ENCODE measurements around the gene SDK1. TPM values are rescaled to one million over a fixed set of nuclear protein-coding genes. Genes with fewer than 3 reads are reported as not detected.

Gene SDK1
- total and polyA plus RNA-seq, 2 of the 8 experiments (the other 6 are each of a cell fraction or from before 2014, with no cell fraction given), result 3.3 to 7.2 TPM

DNA sequence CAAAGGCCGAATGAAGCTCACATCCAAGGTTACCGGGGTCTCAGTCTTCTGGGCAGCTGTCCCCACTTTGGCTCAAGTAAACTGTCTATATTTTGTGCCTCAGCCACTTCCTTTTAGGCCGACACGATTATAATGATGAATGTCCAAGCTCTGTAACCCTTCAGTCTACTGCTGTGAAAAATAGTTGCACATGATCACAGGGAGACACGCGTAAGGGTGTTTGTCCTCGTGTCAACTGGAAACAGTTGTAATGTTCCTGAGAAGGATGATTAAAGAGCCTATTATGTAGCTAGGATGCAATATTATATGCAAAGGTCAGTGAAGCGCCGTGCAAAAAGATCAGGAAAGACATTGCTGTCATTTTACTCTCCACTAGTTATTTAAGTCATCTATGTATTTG is 559.9 kb downstream of the SDK1 start:
- FAIRE-seq, result no peak
- 93% methylated on average over 9 of the region's 9 CpGs; no CpG with 5 or more reads in 1 of the 2 experiments for WGBS, 2 experiments (ENCODE audit: extremely low coverage in 1 of 2, insufficient coverage in 1 of 2, insufficient read length in 1 of 2, insufficient replicate concordance in 2 of 2, low coverage in 1 of 2, low lambda C conversion rate in 2 of 2, missing lambda C conversion rate in 1 of 2)
- POLR2A ChIA-PET (ENCODE audit: partially characterized antibody), result no interaction called here

More for the DNA sequence above, 559.9 kb downstream of the SDK1 start:
- no peaks in the 10 kb centered on the region for H3K9me3 ChIP-seq (ENCODE audit: insufficient read depth in 2 of 2, low read depth in 1 of 2, low read length in 1 of 2)
- no peak overlapping the region for H3K14ac ChIP-seq (ENCODE audit: insufficient read length)
- no peak overlapping the region for H3K27ac ChIP-seq (ENCODE audit: low read depth, low read length)
- no peak overlapping the region for H3K23ac ChIP-seq (ENCODE audit: insufficient read length)
- H3K9ac ChIP-seq (replicated peaks in 1 of 4; ENCODE audit: extremely low read depth in 1 of 4, low read depth in 3 of 4, low read length in 3 of 4), result no peak overlapping the region
- no peak overlapping the region for H3K4ac ChIP-seq (replicated peaks; ENCODE audit: insufficient read length, low read depth, low read length)
- H3K4me1 ChIP-seq (replicated peaks in 1 of 4; ENCODE audit: control insufficient read depth in 3 of 4, insufficient read depth in 4 of 4, low read length in 3 of 4), result peaks cover 0 to 5% (median 4%) of the 10 kb centered on the region in 4 experiments; a peak in 5 of 7 replicates
- H3K27me3 ChIP-seq (replicated peaks in 1 of 4; ENCODE audit: control insufficient read depth in 3 of 4, extremely low read depth in 1 of 4, insufficient read depth in 3 of 4, low read length in 3 of 4), result no peaks in the 10 kb centered on the region
- no peak overlapping the region for H2BK12ac ChIP-seq (ENCODE audit: low read depth, low read length)
- no peak overlapping the region for H4K91ac ChIP-seq (replicated peaks; ENCODE audit: insufficient read length, low read length)
- no peak overlapping the region for H3K18ac ChIP-seq (ENCODE audit: extremely low read depth, low read length)
- H3K23me2 ChIP-seq (ENCODE audit: low read depth, low read length), result no peaks in the 10 kb centered on the region; the same call in 1 of the 2 replicates
- CTCF ChIA-PET (ENCODE audit: partially characterized antibody), result interaction anchor here (1.4 to 2.0 kb wide), 2 partner anchors 15 to 27 kb away, joined by 3 to 6 read pairs; no protein-coding TSS in a partner anchor
- no peak overlapping the region for H2BK120ac ChIP-seq (replicated peaks; ENCODE audit: low read depth, low read length)
- H2BK20ac ChIP-seq (ENCODE audit: low read length), result no peak overlapping the region
- H3K56ac ChIP-seq (replicated peaks; ENCODE audit: insufficient read length, low read depth, low read length), result no peak overlapping the region
- no peak overlapping the region for H4K5ac ChIP-seq (ENCODE audit: insufficient read length, low read depth, low read length)
- no peak for DNase-seq (ENCODE audit: low read depth in 1 of 2, low spot score in 2 of 2)
- no peaks in the 10 kb centered on the region for H3K79me2 ChIP-seq (ENCODE audit: control insufficient read depth in 1 of 2, insufficient read depth in 2 of 2, low read length in 2 of 2)
- no peak for TF ChIP-seq HDAC2 (IDR thresholded peaks at IDR 0.05; ENCODE audit: borderline replicate concordance in 1 of 2, low read depth in 2 of 2, low read length in 2 of 2)
- no peak overlapping the region for H2BK15ac ChIP-seq (ENCODE audit: low read length)
- no peak overlapping the region for H3K4me3 ChIP-seq (ENCODE audit: extremely low read depth in 1 of 4, insufficient read depth in 2 of 4, low read depth in 3 of 4, low read length in 4 of 4)
- H3K4me2 ChIP-seq (ENCODE audit: insufficient read depth in 1 of 2, low read depth in 2 of 2, low read length in 2 of 2), result no peak overlapping the region
- no peaks in the 10 kb centered on the region for H4K20me1 ChIP-seq (replicated peaks in 1 of 2; ENCODE audit: control insufficient read depth in 1 of 2, insufficient read depth in 2 of 2, low read length in 2 of 2)
- H2BK5ac ChIP-seq (ENCODE audit: low read depth, low read length), result no peak overlapping the region
- no peaks in the 10 kb centered on the region for H3K79me1 ChIP-seq (ENCODE audit: low read depth, low read length)
- no peaks in the 10 kb centered on the region for H3K36me3 ChIP-seq (ENCODE audit: control insufficient read depth in 2 of 4, insufficient read depth in 4 of 4, low read length in 3 of 4)
- no peak overlapping the region for H4K8ac ChIP-seq (ENCODE audit: extremely low read depth, insufficient read depth, low read length)
- H2AFZ ChIP-seq (ENCODE audit: low read length), result no peak overlapping the region
- no peak overlapping the region for H2AK5ac ChIP-seq (ENCODE audit: low read depth, low read length)
